Lower lobe of right lung (tissue), 2 donors: ENCODE measurements around the gene SNPH. TPM values are rescaled to one million over a fixed set of nuclear protein-coding genes. Genes with fewer than 3 reads are reported as not detected.

Experiments
- ATAC-seq, 2 donors: fragments of 200-7000 bp; cut with Tn5 transposase; one replicate each; pipeline ENCODE4 v1.9.1; 2020 to 2022; ENCODE audit warnings: mild to moderate bottlenecking in 2 of 2, moderate library complexity in 2 of 2
- DNase-seq: peaks from one replicate; pipeline ENCODE4 v3.0.0-alpha.2; 2020
- H3K27ac ChIP-seq: fragments of 200-600 bp; one replicate; pipeline ENCODE4 v1.8.0; 2022
- H3K27me3 ChIP-seq: fragments of 200-600 bp; one replicate; pipeline ENCODE4 v1.8.0; 2022; ENCODE audit warnings: low read depth
- H3K36me3 ChIP-seq: fragments of 200-600 bp; one replicate; pipeline ENCODE4 v1.8.0; 2022; ENCODE audit warnings: mild to moderate bottlenecking
- H3K4me1 ChIP-seq: fragments of 200-600 bp; one replicate; pipeline ENCODE4 v1.8.0; 2022
- H3K4me3 ChIP-seq: fragments of 200-600 bp; one replicate; pipeline ENCODE4 v1.8.0; 2022; ENCODE audit warnings: mild to moderate bottlenecking
- H3K9me3 ChIP-seq: fragments of 200-600 bp; one replicate; pipeline ENCODE4 v1.8.0; 2022
- intact Hi-C: fragments of 100-400 bp; cut with DNase I; formaldehyde crosslinking; loops from one replicate; pipeline ENCODE4 v1.11.0; 2022
- total RNA-seq: library from RNA; stranded (reverse); fragmentation: NEBNext Ultra II Directional; extraction: Animal tissue kit (Norgen Biotek cat#: 25700); gene quantifications from one replicate; pipeline ENCODE4 v1.2.1, GENCODE V29; 2021
- TF ChIP-seq, protein P1 (sequence below): fragments of 200-600 bp; IDR thresholded peaks from one replicate; pipeline ENCODE4 v1.8.0; 2022; ENCODE audit warnings: antibody characterized with exemption, mild to moderate bottlenecking
- donor health status: DM: no; HTN: yes; CAD: no; lungs with severe emphysema.

The SNPH gene
- total RNA-seq, 1 donor from 2014 or later, result 3.8 TPM

GRCh38 chr20:1310071-1310470 lies 44.0 kb downstream of the SNPH start:
- H3K36me3 ChIP-seq, result peaks cover 10% of the 10 kb centered on the region
- no peak overlapping the region for H3K27ac ChIP-seq
- peaks cover 12% of the 10 kb centered on the region for H3K4me1 ChIP-seq
- no peak for ATAC-seq
- H3K4me3 ChIP-seq, result no peak overlapping the region
- H3K27me3 ChIP-seq, result no peaks in the 10 kb centered on the region
- no peaks in the 10 kb centered on the region for H3K9me3 ChIP-seq
- peak; percentile 32 for DNase-seq
- intact Hi-C loops, result loop anchor here (5.0 to 10.0 kb wide), 2 partner anchors 85 to 127 kb away; partner anchors contain the start of gene FKBP1A
- TF ChIP-seq, protein P1, sequence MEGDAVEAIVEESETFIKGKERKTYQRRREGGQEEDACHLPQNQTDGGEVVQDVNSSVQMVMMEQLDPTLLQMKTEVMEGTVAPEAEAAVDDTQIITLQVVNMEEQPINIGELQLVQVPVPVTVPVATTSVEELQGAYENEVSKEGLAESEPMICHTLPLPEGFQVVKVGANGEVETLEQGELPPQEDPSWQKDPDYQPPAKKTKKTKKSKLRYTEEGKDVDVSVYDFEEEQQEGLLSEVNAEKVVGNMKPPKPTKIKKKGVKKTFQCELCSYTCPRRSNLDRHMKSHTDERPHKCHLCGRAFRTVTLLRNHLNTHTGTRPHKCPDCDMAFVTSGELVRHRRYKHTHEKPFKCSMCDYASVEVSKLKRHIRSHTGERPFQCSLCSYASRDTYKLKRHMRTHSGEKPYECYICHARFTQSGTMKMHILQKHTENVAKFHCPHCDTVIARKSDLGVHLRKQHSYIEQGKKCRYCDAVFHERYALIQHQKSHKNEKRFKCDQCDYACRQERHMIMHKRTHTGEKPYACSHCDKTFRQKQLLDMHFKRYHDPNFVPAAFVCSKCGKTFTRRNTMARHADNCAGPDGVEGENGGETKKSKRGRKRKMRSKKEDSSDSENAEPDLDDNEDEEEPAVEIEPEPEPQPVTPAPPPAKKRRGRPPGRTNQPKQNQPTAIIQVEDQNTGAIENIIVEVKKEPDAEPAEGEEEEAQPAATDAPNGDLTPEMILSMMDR, result no peak

DNA sequence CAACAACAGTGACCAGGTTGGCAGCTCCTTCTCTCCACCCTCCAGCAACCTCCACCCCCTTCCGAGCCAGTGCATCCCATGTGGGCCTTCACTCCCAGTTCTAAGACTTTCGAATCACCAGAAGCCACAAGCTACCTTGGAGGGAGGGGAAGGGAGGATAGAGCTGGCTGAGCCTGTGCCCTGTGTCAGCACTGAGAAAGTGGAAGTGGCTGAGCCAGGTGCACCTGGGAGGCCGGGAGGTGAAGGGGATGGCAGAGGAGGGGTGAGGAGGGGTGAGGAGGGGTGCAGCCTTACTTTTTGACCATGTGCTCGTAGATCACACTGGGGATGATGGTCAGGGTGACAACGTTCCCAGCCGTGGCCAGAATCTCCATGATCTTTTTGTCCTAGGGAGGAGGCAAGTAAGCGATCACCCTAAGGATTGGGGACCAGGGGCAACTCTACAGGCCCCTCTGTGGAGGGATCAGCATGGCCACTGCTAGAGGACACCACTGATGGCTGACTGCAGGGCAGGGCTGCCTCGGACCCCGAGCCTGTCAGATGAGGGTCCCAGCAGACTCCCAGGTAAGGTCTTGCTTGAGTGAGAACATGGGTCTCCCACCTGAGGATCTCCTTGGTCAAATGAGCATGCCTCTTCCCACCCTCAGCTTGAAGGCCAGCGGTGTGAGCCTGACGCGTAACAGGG lies 44.6 kb downstream of the SNPH start:
- Histone ChIP-seq H3K4me3 (no peak overlapping the region), H3K4me1 (peaks cover 12% of the 10 kb centered on the region), H3K9me3 (no peaks in the 10 kb centered on the region), H3K36me3 (peaks cover 4% of the 10 kb centered on the region), H3K27me3 (no peaks in the 10 kb centered on the region), H3K27ac (no peak overlapping the region)
- TF ChIP-seq, protein P1, result no peak
- ATAC-seq (no peak), DNase-seq (no peak)
- intact Hi-C loops, result loop anchor here (5.0 to 10.0 kb wide), 2 partner anchors 84 to 127 kb away; partner anchors contain the start of gene FKBP1A

- Histone ChIP-seq H3K36me3 (no peaks in the 10 kb centered on the region), H3K27ac (no peak overlapping the region), H3K4me1 (peaks cover 12% of the 10 kb centered on the region), H3K4me3 (no peak overlapping the region), H3K9me3 (no peaks in the 10 kb centered on the region), H3K27me3 (no peaks in the 10 kb centered on the region)
- TF ChIP-seq, protein P1, result no peak
- intact Hi-C loops, result loop anchor here (5.0 to 10.0 kb wide), 2 partner anchors 82 to 125 kb away; partner anchors contain the start of gene FKBP1A
- ATAC-seq (no peak), DNase-seq (no peak)
These were observed 46.2 kb downstream of the SNPH start for GRCh38 chr20:1312308-1312707.

DNA sequence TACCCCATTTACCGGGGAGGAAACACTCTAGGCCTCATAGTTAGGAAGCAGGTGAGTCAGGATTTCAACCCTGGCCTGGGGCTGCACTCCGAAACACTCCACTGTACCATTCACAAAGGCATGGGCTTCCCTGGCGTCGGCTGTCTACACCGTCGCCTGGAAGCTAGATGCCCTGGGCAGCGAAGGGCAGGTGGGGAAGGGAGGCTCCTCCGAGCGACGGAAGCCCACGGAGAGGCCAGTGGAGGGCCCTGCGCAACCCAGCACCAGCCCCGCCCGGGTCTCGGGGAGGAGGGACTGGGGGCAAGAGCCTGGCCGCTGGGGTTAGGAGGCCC lies 46.8 kb downstream of the SNPH start:
- H3K9me3 ChIP-seq, result no peaks in the 10 kb centered on the region
- intact Hi-C loops, result loop anchor here (5.0 to 10.0 kb wide), 2 partner anchors 82 to 124 kb away; partner anchors contain the start of gene FKBP1A
- H3K4me1 ChIP-seq, result peaks cover 12% of the 10 kb centered on the region
- no peak overlapping the region for H3K4me3 ChIP-seq
- no peak overlapping the region for H3K27ac ChIP-seq
- no peaks in the 10 kb centered on the region for H3K36me3 ChIP-seq
- TF ChIP-seq, protein P1, result no peak
- H3K27me3 ChIP-seq, result no peaks in the 10 kb centered on the region
- DNase-seq, result no peak
- ATAC-seq, result peak in 1 of 2 donors; percentile 3

GRCh38 chr20:1313236-1313964 lies 47.3 kb downstream of the SNPH start:
- Histone ChIP-seq H3K36me3 (no peaks in the 10 kb centered on the region), H3K4me3 (no peak overlapping the region), H3K9me3 (no peaks in the 10 kb centered on the region), H3K4me1 (peaks cover 12% of the 10 kb centered on the region), H3K27me3 (no peaks in the 10 kb centered on the region), H3K27ac (no peak overlapping the region)
- DNase-seq (peak; percentile 78), ATAC-seq (peak; percentile 86 to 90)
- intact Hi-C loops, result loop anchor here (5.0 to 10.0 kb wide), 2 partner anchors 81 to 124 kb away; partner anchors contain the start of gene FKBP1A
- TF ChIP-seq, protein P1, result peak; percentile 97
